Sigmoid colon (tissue), 7 donors: Measurements from ENCODE around the gene PRKN. TPM values are rescaled to one million over a fixed set of nuclear protein-coding genes. Genes with fewer than 3 reads are reported as not detected.

Source experiments
- DNase-seq: peaks from one replicate; pipeline ENCODE4 v3.0.0-alpha.2; 2019
- H3K27ac ChIP-seq, 4 donors: fragments of 200-600 bp; sonication (generic); one replicate each; pipeline ENCODE4 v1.5.1; 2016 to 2019; ENCODE audit warnings: mild to moderate bottlenecking in 1 of 4
- H3K27me3 ChIP-seq, 3 donors: fragments of 200-600 bp; sonication (generic); one replicate each; pipeline ENCODE4 v1.5.1; 2019; ENCODE audit warnings: mild to moderate bottlenecking in 1 of 3
- H3K36me3 ChIP-seq, 4 donors: fragments of 200-600 bp; sonication (generic); one replicate each; pipeline ENCODE4 v1.5.1; 2016 to 2019
- H3K4me1 ChIP-seq, 4 donors: fragments of 200-600 bp; sonication (generic); one replicate each; pipeline ENCODE4 v1.5.1; 2017 to 2019
- H3K4me3 ChIP-seq, 4 donors: fragments of 200-600 bp; sonication (generic); one replicate each; pipeline ENCODE4 v1.5.1; 2017 to 2019; ENCODE audit warnings: mild to moderate bottlenecking in 2 of 4, moderate library complexity in 1 of 4
- H3K9me3 ChIP-seq, 4 donors: fragments of 200-600 bp in 3 of 4; sonication (generic) in 3 of 4; one replicate each; pipeline versions ENCODE4 v1.5.1 to v1.6.1; 2013 to 2019
- CTCF ChIP-seq, 4 experiments: fragments of 450-650 bp in 3 of 4; fragments of 200-600 bp in 1 of 4; IDR thresholded peaks; one replicate each; pipeline ENCODE4 v1.5.1; 2016 to 2019; ENCODE audit warnings: antibody characterized with exemption in 4 of 4, mild to moderate bottlenecking in 3 of 4, moderate library complexity in 2 of 4
- EP300 ChIP-seq, 4 donors: sonication (generic); formaldehyde crosslinking; IDR thresholded peaks; one replicate each; pipeline ENCODE4 v1.6.1; 2017; ENCODE audit warnings: antibody characterized with exemption in 4 of 4
- POLR2A ChIP-seq, 2 donors: fragments of 450-650 bp; IDR thresholded peaks; one replicate each; pipeline ENCODE4 v1.6.1; 2016; ENCODE audit warnings: antibody characterized with exemption in 2 of 2, mild to moderate bottlenecking in 2 of 2, moderate library complexity in 2 of 2
- POLR2AphosphoS5 ChIP-seq, 4 donors: sonication (generic); formaldehyde crosslinking; IDR thresholded peaks; one replicate each; pipeline ENCODE4 v1.6.1; 2017; ENCODE audit warnings: antibody characterized with exemption in 4 of 4
- WGBS, 2 donors: extraction: QIAGEN DNeasy Blood & Tissue Kit; methylation state at CpG; one replicate each; pipeline ENCODE4 v1.1.7; 2013; 5-methylcytosine and 5-hydroxymethylcytosine counted together
- intact Hi-C: fragments of 100-400 bp; cut with DNase I; formaldehyde crosslinking; loops from one replicate; pipeline ENCODE4 v1.15.1; 2023
- polyA plus RNA-seq, 3 donors: library from polyadenylated mRNA; stranded (reverse); fragments of 200-250 nt; gene quantifications; one replicate each; pipeline ENCODE4 v1.2.3, GENCODE V29; 2013
- total RNA-seq, 4 donors: library from RNA; depleted of rRNA; stranded (reverse); fragments of >200 nt; gene quantifications; one replicate each; pipeline ENCODE4 v1.1.0, GENCODE V29; 2016
- donor health status: healthy with polysubstance abuse.
- donor health status: Bipolar disorder and iron deficiency.
- donor health status: healthy.

The PRKN gene
- total and polyA plus RNA-seq, 7 donors = 0.38 to 173 (median 9.7) TPM

- H3K9me3 ChIP-seq = no peaks in the 10 kb centered on the region
- 96 to 99% methylated on average over 2 of the region's 2 CpGs for WGBS, 2 donors
- peaks cover 0 to 10% (median 3%) of the 10 kb centered on the region in 4 donors for H3K4me1 ChIP-seq
- TF ChIP-seq POLR2A (IDR thresholded peaks at IDR 0.05) (no peak), POLR2AphosphoS5 (IDR thresholded peaks at IDR 0.05) (no peak), CTCF (IDR thresholded peaks at IDR 0.05) (no peak), EP300 (IDR thresholded peaks at IDR 0.05) (no peak)
- no peak overlapping the region for H3K27ac ChIP-seq
- intact Hi-C loops = no loop called here
- no peaks in the 10 kb centered on the region for H3K36me3 ChIP-seq
- no peak overlapping the region for H3K4me3 ChIP-seq
- no peak for DNase-seq
- no peaks in the 10 kb centered on the region for H3K27me3 ChIP-seq
Observed at GRCh38 chr6:162229093-162229492, 498.5 kb downstream of the PRKN start.

GRCh38 chr6:162226803-162227202 is 500.8 kb downstream of the PRKN start:
- intact Hi-C loops = no loop called here

GRCh38 chr6:162222521-162222920 is 505.0 kb downstream of the PRKN start:
- H3K27me3 ChIP-seq = no peaks in the 10 kb centered on the region
- intact Hi-C loops = no loop called here
- H3K27ac ChIP-seq = no peak overlapping the region
- no peaks in the 10 kb centered on the region for H3K36me3 ChIP-seq
- TF ChIP-seq POLR2A (IDR thresholded peaks at IDR 0.05) = no peak
- 96 to 97% methylated on average over 5 of the region's 5 CpGs for WGBS, 2 donors
- H3K9me3 ChIP-seq = no peaks in the 10 kb centered on the region
- DNase-seq = no peak
- H3K4me3 ChIP-seq = no peak overlapping the region
- no peaks in the 10 kb centered on the region for H3K4me1 ChIP-seq

More at GRCh38 chr6:162226803-162227202, 500.8 kb downstream of the PRKN start:
- H3K4me3 ChIP-seq = no peak overlapping the region
- no peak overlapping the region for H3K27ac ChIP-seq
- TF ChIP-seq POLR2A (IDR thresholded peaks at IDR 0.05) = no peak
- TF ChIP-seq POLR2AphosphoS5 (IDR thresholded peaks at IDR 0.05) = no peak
- no peak for TF ChIP-seq EP300 (IDR thresholded peaks at IDR 0.05)
- TF ChIP-seq CTCF (IDR thresholded peaks at IDR 0.05) = no peak
- no peak for DNase-seq
- WGBS, 2 donors = 95 to 96% methylated on average over 8 of the region's 8 CpGs
- H3K9me3 ChIP-seq = no peaks in the 10 kb centered on the region
- H3K27me3 ChIP-seq = no peaks in the 10 kb centered on the region
- no peaks in the 10 kb centered on the region for H3K36me3 ChIP-seq
- H3K4me1 ChIP-seq = peaks cover 0 to 10% (median 3%) of the 10 kb centered on the region in 4 donors

- WGBS, 2 donors = 93 to 95% methylated on average over 4 of the region's 4 CpGs
- TF ChIP-seq POLR2A (IDR thresholded peaks at IDR 0.05) = no peak
- no peak for TF ChIP-seq EP300 (IDR thresholded peaks at IDR 0.05)
- no peak for TF ChIP-seq CTCF (IDR thresholded peaks at IDR 0.05)
- no peak for TF ChIP-seq POLR2AphosphoS5 (IDR thresholded peaks at IDR 0.05)
- DNase-seq = no peak
Observed at GRCh38 chr6:162220876-162221275, 506.7 kb downstream of the PRKN start.

GRCh38 chr6:162219266-162219665 is 508.3 kb downstream of the PRKN start:
- H3K4me3 ChIP-seq = no peak overlapping the region
- DNase-seq = no peak
- intact Hi-C loops = no loop called here
- no peak for TF ChIP-seq POLR2AphosphoS5 (IDR thresholded peaks at IDR 0.05)
- TF ChIP-seq EP300 (IDR thresholded peaks at IDR 0.05) = no peak
- no peak for TF ChIP-seq CTCF (IDR thresholded peaks at IDR 0.05)
- TF ChIP-seq POLR2A (IDR thresholded peaks at IDR 0.05) = no peak
- 91 to 95% methylated on average over 4 of the region's 4 CpGs for WGBS, 2 donors
- H3K27ac ChIP-seq = no peak overlapping the region
- H3K9me3 ChIP-seq = peaks cover 0 to 3% (median 0%) of the 10 kb centered on the region in 4 donors
- H3K4me1 ChIP-seq = no peaks in the 10 kb centered on the region
- H3K36me3 ChIP-seq = no peaks in the 10 kb centered on the region
- no peaks in the 10 kb centered on the region for H3K27me3 ChIP-seq

More at GRCh38 chr6:162220876-162221275, 506.7 kb downstream of the PRKN start:
- H3K9me3 ChIP-seq = peaks cover 0 to 2% (median 0%) of the 10 kb centered on the region in 4 donors
- no peaks in the 10 kb centered on the region for H3K27me3 ChIP-seq
- H3K4me1 ChIP-seq = no peaks in the 10 kb centered on the region
- H3K4me3 ChIP-seq = no peak overlapping the region
- H3K36me3 ChIP-seq = no peaks in the 10 kb centered on the region
- H3K27ac ChIP-seq = no peak overlapping the region
- intact Hi-C loops = no loop called here
